Stimulated activated CD8-positive, alpha-beta memory T cell treated with anti-CD3 and anti-CD28 coated beads, Interleukin-7, amount 100 ng/mL, for 1 hour (primary cell): ENCODE results near the gene ABCF1.

Experiments
- DNase-seq, 2 donors: peaks; one replicate each; pipeline ENCODE4 v3.0.0-alpha.2; 2020; ENCODE audit warnings: low read depth in 2 of 2

Gene ABCF1

GRCh38 chr6:30626484-30627366 lies 55.5 kb downstream of the ABCF1 start, which contains the start of gene ATAT1:
ATAT1 (plus strand) TSS chr6:30626874.
- DNase-seq = peak; percentile 81 to 85

- no peak for DNase-seq
These were observed 64.6 kb downstream of the ABCF1 start for GRCh38 chr6:30635834-30636233.

- no peak for DNase-seq
These were observed 69.2 kb downstream of the ABCF1 start for GRCh38 chr6:30640481-30640880.

GRCh38 chr6:30641048-30641447 lies 69.8 kb downstream of the ABCF1 start:
- no peak for DNase-seq
